HEK293 (cell line): ENCODE data around the gene PITPNC1.

Source experiments
- CTCF ChIA-PET: fragments of 350-600 bp; formaldehyde crosslinking; extraction: SDS; loops from one replicate; lab custom pipeline; 2021; ENCODE audit warnings: antibody characterized with exemption; lab: Yijun Ruan, JAX
- POLR2A ChIA-PET: fragments of 300-600 bp; formaldehyde crosslinking; extraction: SDS; loops from one replicate; lab custom pipeline; 2020; ENCODE audit warnings: antibody characterized with exemption, inconsistent platforms; lab: Yijun Ruan, JAX
- H3K27ac ChIP-seq: fragments of 200-500 bp; sonication (Bioruptor generic); 2 replicates; pipeline ENCODE4 v1.5.1; 2014; ENCODE audit warnings: low read depth, low read length, control low read depth, inconsistent platforms; ENCODE audit errors: extremely low read depth
- H3K36me3 ChIP-seq, 2 experiments: fragments of 200-500 bp in 1 of 2; sonication (Bioruptor generic) in 1 of 2; 1 replicate in 1 of 2; 2 replicates in 1 of 2; pipeline ENCODE4 v1.5.1; 2014 to 2017; ENCODE audit warnings: inconsistent platforms in 2 of 2, low read length in 2 of 2; ENCODE audit not compliant: control insufficient read depth in 2 of 2, insufficient read depth in 1 of 2
- H3K4me1 ChIP-seq: fragments of 200-500 bp; sonication (Bioruptor generic); 2 replicates; pipeline ENCODE4 v1.5.1; 2014; ENCODE audit warnings: mild to moderate bottlenecking, low read length, inconsistent platforms; ENCODE audit not compliant: control insufficient read depth, insufficient read depth
- H3K4me3 ChIP-seq: 2 replicates; pipeline ENCODE4 v1.5.1; 2011; ENCODE audit warnings: low read depth, mild to moderate bottlenecking, control low read depth, low read length, moderate library complexity
- H3K9me3 ChIP-seq: fragments of 200-500 bp; sonication (Bioruptor generic); 2 replicates; pipeline ENCODE4 v1.5.1; 2014; ENCODE audit warnings: low read depth, low read length, inconsistent platforms; ENCODE audit not compliant: control insufficient read depth, insufficient read depth
- BCL11B ChIP-seq: fragments of 450-650 bp; formaldehyde crosslinking; IDR thresholded peaks from 2 replicates; pipeline ENCODE4 v1.5.1; 2016; ENCODE audit warnings: low read depth, missing biosample characterization, missing genetic modification characterization
- GLIS2 ChIP-seq: fragments of 450-650 bp; formaldehyde crosslinking; IDR thresholded peaks from 2 replicates; pipeline ENCODE4 v1.5.1; 2016; ENCODE audit warnings: missing biosample characterization, missing genetic modification characterization
- HIC1 ChIP-seq: fragments of 450-650 bp; formaldehyde crosslinking; IDR thresholded peaks from 2 replicates; pipeline ENCODE4 v1.5.1; 2016; ENCODE audit warnings: missing biosample characterization, missing genetic modification characterization
- HOXD13 ChIP-seq: sonication (generic); formaldehyde crosslinking; IDR thresholded peaks from 2 replicates; pipeline ENCODE4 v1.8.0; 2022; ENCODE audit warnings: missing genetic modification reagents, borderline replicate concordance
- KLF16 ChIP-seq: fragments of 450-650 bp; formaldehyde crosslinking; IDR thresholded peaks from 2 replicates; pipeline ENCODE4 v1.5.1; 2017; ENCODE audit warnings: missing biosample characterization, missing genetic modification characterization
- YY2 ChIP-seq: fragments of 450-650 bp; formaldehyde crosslinking; IDR thresholded peaks from 2 replicates; pipeline ENCODE4 v1.5.1; 2016; ENCODE audit warnings: missing biosample characterization, missing genetic modification characterization
- ZNF114 ChIP-seq: fragments of 450-650 bp; formaldehyde crosslinking; IDR thresholded peaks from 2 replicates; pipeline ENCODE4 v1.5.0; 2017; ENCODE audit warnings: missing biosample characterization, missing genetic modification characterization
- ZNF138 ChIP-seq: fragments of 450-650 bp; formaldehyde crosslinking; IDR thresholded peaks from 2 replicates; pipeline ENCODE4 v1.5.1; 2016; ENCODE audit warnings: missing biosample characterization, missing genetic modification characterization, borderline replicate concordance
- ZNF155 ChIP-seq: fragments of 450-650 bp; formaldehyde crosslinking; IDR thresholded peaks from 2 replicates; pipeline ENCODE4 v1.5.1; 2016; ENCODE audit warnings: missing biosample characterization, missing genetic modification characterization
- ZNF169 ChIP-seq: fragments of 450-650 bp; formaldehyde crosslinking; IDR thresholded peaks from 2 replicates; pipeline ENCODE4 v1.5.1; 2016; ENCODE audit warnings: missing biosample characterization, missing genetic modification characterization
- ZNF184 ChIP-seq: fragments of 450-650 bp; IDR thresholded peaks from 2 replicates; pipeline ENCODE4 v1.5.1; 2018; ENCODE audit warnings: missing biosample characterization, mild to moderate bottlenecking, missing genetic modification characterization
- ZNF214 ChIP-seq: fragments of 450-650 bp; formaldehyde crosslinking; IDR thresholded peaks from 2 replicates; pipeline ENCODE4 v1.5.1; 2017; ENCODE audit warnings: missing biosample characterization, mild to moderate bottlenecking, missing genetic modification characterization, borderline replicate concordance
- ZNF426 ChIP-seq: fragments of 450-650 bp; formaldehyde crosslinking; IDR thresholded peaks from 2 replicates; pipeline ENCODE4 v1.5.1; 2017; ENCODE audit warnings: missing biosample characterization, missing genetic modification characterization, mild to moderate bottlenecking, inconsistent platforms, moderate library complexity
- ZNF501 ChIP-seq: fragments of 450-650 bp; formaldehyde crosslinking; IDR thresholded peaks from 2 replicates; pipeline ENCODE4 v1.5.1; 2016; ENCODE audit warnings: missing biosample characterization, missing genetic modification characterization
- ZNF624 ChIP-seq: fragments of 450-650 bp; formaldehyde crosslinking; IDR thresholded peaks from 2 replicates; pipeline ENCODE4 v1.5.1; 2017; ENCODE audit warnings: missing biosample characterization, missing genetic modification characterization
- ZNF701 ChIP-seq: fragments of 450-650 bp; formaldehyde crosslinking; IDR thresholded peaks from 2 replicates; pipeline ENCODE4 v1.5.1; 2016; ENCODE audit warnings: missing biosample characterization, missing genetic modification characterization
- ZNF768 ChIP-seq: fragments of 450-650 bp; formaldehyde crosslinking; IDR thresholded peaks from 2 replicates; pipeline ENCODE4 v1.5.1; 2018; ENCODE audit warnings: missing biosample characterization, mild to moderate bottlenecking, missing genetic modification characterization
- ZNF830 ChIP-seq: fragments of 450-650 bp; IDR thresholded peaks from 2 replicates; pipeline ENCODE4 v1.5.0; 2018; ENCODE audit warnings: missing biosample characterization, missing genetic modification characterization, low read depth, mild to moderate bottlenecking, moderate library complexity
- ZNF837 ChIP-seq: fragments of 450-650 bp; formaldehyde crosslinking; IDR thresholded peaks from 2 replicates; pipeline ENCODE4 v1.5.1; 2016; ENCODE audit warnings: missing biosample characterization, missing genetic modification characterization
- TF ChIP-seq, protein P1 (sequence below): fragments of 450-650 bp; formaldehyde crosslinking; IDR thresholded peaks from 2 replicates; pipeline ENCODE4 v1.5.1; 2016; ENCODE audit warnings: missing biosample characterization, missing genetic modification characterization
- TF ChIP-seq, protein P2 (sequence below): fragments of 450-650 bp; formaldehyde crosslinking; IDR thresholded peaks from 2 replicates; pipeline ENCODE4 v1.5.1; 2016; ENCODE audit warnings: missing biosample characterization, missing genetic modification characterization
- TF ChIP-seq, protein P3 (sequence below): fragments of 450-650 bp; formaldehyde crosslinking; IDR thresholded peaks from 2 replicates; pipeline ENCODE4 v1.5.1; 2017; ENCODE audit warnings: missing biosample characterization, missing genetic modification characterization

Gene PITPNC1

GRCh38 chr17:67638871-67639270 lies 261.8 kb downstream of the PITPNC1 start (continued):
- TF ChIP-seq ZNF768 (tag by site-specific recombination) (no peak), YY2 (tag by site-specific recombination) (no peak), ZNF214 (tag by site-specific recombination) (no peak)
- TF ChIP-seq, all 188 proteins: peak for 0

GRCh38 chr17:67639555-67639954 lies 262.5 kb downstream of the PITPNC1 start:
- no peaks in the 10 kb centered on the region for H3K9me3 ChIP-seq
- TF ChIP-seq GLIS2 (tag by site-specific recombination) (no peak), KLF16 (tag by site-specific recombination) (no peak), ZNF138 (tag by site-specific recombination) (no peak), ZNF837 (tag by site-specific recombination) (no peak), ZNF501 (tag by site-specific recombination) (no peak), ZNF184 (no peak), ZNF114 (tag by site-specific recombination) (no peak), ZNF426 (tag by site-specific recombination) (no peak), HOXD13 (CRISPR knock-in tag) (no peak), ZNF701 (no peak), ZNF169 (tag by site-specific recombination) (no peak), BCL11B (tag by site-specific recombination) (no peak), ZNF155 (tag by site-specific recombination) (no peak), ZNF830 (tag by site-specific recombination) (no peak), ZNF624 (tag by site-specific recombination) (no peak), HIC1 (no peak)
- TF ChIP-seq, protein P1, sequence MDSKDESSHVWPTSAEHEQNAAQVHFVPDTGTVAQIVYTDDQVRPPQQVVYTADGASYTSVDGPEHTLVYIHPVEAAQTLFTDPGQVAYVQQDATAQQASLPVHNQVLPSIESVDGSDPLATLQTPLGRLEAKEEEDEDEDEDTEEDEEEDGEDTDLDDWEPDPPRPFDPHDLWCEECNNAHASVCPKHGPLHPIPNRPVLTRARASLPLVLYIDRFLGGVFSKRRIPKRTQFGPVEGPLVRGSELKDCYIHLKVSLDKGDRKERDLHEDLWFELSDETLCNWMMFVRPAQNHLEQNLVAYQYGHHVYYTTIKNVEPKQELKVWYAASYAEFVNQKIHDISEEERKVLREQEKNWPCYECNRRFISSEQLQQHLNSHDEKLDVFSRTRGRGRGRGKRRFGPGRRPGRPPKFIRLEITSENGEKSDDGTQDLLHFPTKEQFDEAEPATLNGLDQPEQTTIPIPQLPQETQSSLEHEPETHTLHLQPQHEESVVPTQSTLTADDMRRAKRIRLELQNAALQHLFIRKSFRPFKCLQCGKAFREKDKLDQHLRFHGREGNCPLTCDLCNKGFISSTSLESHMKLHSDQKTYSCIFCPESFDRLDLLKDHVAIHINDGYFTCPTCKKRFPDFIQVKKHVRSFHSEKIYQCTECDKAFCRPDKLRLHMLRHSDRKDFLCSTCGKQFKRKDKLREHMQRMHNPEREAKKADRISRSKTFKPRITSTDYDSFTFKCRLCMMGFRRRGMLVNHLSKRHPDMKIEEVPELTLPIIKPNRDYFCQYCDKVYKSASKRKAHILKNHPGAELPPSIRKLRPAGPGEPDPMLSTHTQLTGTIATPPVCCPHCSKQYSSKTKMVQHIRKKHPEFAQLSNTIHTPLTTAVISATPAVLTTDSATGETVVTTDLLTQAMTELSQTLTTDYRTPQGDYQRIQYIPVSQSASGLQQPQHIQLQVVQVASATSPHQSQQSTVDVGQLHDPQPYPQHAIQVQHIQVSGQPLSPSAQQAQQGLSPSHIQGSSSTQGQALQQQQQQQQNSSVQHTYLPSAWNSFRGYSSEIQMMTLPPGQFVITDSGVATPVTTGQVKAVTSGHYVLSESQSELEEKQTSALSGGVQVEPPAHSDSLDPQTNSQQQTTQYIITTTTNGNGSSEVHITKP (tag by site-specific recombination) = no peak
- TF ChIP-seq, protein P2, sequence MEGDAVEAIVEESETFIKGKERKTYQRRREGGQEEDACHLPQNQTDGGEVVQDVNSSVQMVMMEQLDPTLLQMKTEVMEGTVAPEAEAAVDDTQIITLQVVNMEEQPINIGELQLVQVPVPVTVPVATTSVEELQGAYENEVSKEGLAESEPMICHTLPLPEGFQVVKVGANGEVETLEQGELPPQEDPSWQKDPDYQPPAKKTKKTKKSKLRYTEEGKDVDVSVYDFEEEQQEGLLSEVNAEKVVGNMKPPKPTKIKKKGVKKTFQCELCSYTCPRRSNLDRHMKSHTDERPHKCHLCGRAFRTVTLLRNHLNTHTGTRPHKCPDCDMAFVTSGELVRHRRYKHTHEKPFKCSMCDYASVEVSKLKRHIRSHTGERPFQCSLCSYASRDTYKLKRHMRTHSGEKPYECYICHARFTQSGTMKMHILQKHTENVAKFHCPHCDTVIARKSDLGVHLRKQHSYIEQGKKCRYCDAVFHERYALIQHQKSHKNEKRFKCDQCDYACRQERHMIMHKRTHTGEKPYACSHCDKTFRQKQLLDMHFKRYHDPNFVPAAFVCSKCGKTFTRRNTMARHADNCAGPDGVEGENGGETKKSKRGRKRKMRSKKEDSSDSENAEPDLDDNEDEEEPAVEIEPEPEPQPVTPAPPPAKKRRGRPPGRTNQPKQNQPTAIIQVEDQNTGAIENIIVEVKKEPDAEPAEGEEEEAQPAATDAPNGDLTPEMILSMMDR = no peak
- TF ChIP-seq, protein P3, sequence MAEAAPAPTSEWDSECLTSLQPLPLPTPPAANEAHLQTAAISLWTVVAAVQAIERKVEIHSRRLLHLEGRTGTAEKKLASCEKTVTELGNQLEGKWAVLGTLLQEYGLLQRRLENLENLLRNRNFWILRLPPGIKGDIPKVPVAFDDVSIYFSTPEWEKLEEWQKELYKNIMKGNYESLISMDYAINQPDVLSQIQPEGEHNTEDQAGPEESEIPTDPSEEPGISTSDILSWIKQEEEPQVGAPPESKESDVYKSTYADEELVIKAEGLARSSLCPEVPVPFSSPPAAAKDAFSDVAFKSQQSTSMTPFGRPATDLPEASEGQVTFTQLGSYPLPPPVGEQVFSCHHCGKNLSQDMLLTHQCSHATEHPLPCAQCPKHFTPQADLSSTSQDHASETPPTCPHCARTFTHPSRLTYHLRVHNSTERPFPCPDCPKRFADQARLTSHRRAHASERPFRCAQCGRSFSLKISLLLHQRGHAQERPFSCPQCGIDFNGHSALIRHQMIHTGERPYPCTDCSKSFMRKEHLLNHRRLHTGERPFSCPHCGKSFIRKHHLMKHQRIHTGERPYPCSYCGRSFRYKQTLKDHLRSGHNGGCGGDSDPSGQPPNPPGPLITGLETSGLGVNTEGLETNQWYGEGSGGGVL (tag by site-specific recombination) = no peak
- TF ChIP-seq, all 188 proteins: peak for 0
- ChIA-PET POLR2A (no interaction called here), CTCF (interaction anchor here (0.6 to 1.1 kb wide), 3 partner anchors 12 to 682 kb away, joined by 3 read pairs; no protein-coding TSS in a partner anchor)
- H3K36me3 ChIP-seq = no peaks in the 10 kb centered on the region
- H3K4me1 ChIP-seq = no peaks in the 10 kb centered on the region; the same call in 1 of the 2 replicates
- H3K27ac ChIP-seq = no peak overlapping the region
- H3K4me3 ChIP-seq = no peak overlapping the region
